ENCODE data around the gene RHEB. TPM values are rescaled to one million over a fixed set of nuclear protein-coding genes. Genes with fewer than 3 reads are reported as not detected.

Gene RHEB
- total RNA-seq, 1 experiment from 2014 or later: 120 TPM

DNA sequence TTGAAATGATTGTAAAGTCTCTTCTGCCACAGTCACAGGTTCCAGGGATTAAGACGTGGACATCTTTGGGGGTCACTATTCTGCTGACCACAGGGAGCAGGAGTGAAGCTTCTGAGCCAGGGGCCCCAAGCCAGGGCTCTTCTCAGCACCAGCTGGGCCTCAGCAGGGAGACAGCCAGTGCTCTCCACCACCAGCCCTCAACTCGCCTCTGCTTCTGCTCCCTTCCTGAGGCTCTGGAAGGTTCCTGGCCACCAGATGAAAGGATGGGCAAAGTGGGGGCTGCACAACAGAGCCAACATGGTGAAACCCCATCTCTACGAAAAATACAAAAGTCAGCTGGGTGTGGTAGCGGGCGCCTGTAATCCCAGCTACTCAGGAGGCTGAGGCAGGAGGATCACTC is 68.5 kb downstream of the RHEB start:
- DNase-seq (ENCODE audit: low read depth): no peak

DNA sequence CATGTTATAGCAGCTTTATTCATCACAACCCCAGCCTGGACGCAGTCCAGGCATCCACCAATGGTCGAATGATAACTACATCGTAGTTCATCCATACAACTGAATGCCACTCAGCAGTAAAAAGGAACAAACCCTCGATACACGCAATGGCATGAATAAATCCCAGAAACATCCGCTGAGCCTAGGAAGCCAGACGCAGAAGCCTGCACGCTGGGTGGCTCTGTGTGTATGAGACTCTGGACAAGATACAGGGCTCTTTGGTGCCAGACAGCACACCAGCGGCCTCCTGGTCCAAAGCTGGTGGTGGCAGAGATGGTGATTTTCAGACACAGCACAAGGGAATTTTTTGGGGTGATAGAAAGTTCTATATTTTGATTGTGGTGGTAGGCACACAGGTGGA is 69.7 kb downstream of the RHEB start:
- DNase-seq (ENCODE audit: low read depth): no peak

- peak; percentile 23 for DNase-seq (ENCODE audit: low read depth)
Observed at GRCh38 chr7:151448261-151449252, 71.1 kb downstream of the RHEB start.

- no peak for DNase-seq (ENCODE audit: low read depth)
Observed at GRCh38 chr7:151447901-151448260, 71.8 kb downstream of the RHEB start.

DNA sequence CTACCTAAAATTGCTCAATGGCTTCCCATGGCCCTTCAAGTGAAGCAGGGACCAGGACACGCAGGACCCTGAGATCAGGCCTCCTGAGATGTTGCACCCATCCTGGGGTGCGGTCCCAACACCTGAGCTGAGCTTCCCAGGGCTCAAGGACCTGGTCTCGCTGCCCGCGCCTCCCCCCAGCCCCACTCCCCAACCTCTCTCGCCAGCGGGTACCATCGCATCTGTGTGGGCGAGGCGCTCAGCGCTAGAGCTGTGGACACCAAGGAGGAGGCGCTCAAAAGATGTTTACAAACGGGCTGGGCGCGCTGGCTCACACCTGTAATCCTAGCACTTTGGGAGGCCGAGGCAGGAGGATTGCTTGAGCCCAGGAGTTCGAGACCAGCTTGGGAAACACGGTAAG is 72.4 kb downstream of the RHEB start:
- no peak for DNase-seq (ENCODE audit: low read depth)

- DNase-seq (ENCODE audit: low read depth): no peak
Observed at GRCh38 chr7:151446412-151446811, 73.3 kb downstream of the RHEB start.

DNA sequence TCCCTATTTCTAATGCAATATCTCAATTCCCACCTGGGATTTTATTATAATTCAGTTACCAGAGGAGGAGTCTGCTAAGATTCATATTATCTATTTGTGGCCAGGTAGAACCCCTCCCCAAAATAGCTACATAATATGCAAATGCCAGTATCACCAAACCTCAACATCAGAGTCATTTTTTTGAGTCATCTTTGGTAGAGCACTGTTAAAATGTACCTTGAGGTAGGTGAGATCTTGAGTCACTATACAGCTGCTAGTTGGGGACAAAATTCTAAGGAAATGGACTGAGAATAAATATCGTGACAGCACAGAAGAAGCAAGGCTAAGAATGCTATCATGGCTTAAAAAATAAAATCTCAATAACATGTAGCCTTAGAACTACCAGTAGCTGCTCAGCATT is 75.1 kb downstream of the RHEB start:
- no peak for DNase-seq (ENCODE audit: low read depth)

GRCh38 chr7:151442776-151443496 is 76.8 kb downstream of the RHEB start:
- DNase-seq (ENCODE audit: low read depth): no peak

DNA sequence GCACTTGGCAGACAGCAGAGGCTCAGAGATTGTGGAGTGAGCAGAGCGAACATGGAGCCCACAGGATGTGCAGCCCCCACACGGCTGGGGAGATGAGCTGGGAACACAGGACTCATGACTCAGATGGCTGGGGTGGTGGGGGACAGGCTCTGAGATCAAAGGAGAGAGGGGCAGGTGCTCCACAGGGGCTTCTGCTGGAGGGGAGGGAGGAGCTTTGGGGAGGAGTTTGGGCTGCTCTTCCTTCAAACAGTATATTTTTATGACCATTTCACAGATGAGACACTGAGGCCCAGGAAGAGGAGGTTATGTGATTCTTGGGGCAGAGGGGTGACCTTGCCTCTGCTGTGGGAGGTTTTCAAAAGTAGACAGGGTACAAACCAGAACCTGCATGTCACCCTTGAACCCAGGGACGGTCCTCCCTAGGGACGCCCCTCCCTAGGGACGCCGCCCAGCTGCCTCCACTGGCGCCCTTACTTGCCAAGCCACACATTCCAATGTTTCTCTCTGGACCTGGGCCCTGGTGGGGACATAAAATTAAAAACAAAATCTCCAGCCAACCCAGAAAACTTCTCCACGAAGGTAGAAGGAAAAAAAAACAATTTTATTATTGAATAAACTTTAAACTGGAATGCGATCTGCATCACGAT is 78.8 kb downstream of the RHEB start:
- DNase-seq (ENCODE audit: low read depth): no peak

DNA sequence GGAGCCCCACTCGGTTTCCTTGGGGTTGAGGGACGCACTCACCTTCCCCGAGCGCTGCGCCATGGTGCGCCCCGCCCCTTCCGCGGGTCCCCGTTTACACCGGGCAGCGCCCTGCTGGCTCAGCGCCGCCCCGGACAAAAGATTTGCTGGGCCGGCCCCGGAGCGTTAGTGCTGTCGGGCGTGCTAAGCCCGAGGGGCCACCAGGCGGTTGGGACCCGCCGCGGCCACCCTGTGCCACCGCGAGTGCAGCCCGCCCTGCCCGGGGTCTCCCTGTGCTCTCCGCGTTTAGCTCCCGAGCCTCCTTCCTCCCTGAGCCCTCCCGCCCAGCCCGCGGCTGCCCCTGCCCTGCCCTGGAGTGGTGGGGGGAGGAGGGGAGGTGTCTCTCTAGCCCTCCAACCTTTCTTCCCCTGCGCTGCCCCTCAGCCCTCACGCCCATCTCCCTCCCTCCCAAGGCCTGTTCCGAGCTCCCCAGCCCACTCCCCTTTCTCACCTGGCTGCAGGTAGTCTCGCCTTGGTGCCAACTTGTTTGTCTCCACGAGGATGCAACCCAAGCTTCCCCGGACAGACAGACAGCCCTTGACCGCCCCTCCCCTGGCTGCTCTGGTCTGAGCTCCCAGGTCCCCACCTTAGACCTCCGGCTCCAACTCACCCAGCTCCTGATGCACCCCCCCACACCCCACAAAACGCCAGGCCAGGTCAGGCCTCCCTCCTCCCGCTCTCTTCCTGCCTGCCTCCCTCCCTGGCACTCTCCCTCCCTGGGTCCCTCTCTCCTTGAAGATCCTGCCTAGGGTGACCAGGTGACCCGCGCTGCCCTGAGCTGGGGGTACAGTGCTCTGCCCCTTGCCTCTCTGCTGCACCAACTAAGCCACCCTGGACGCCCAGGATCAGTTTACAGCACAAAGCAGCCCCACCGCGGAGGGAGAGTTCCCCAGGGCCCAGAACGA is 79.6 kb downstream of the RHEB start, which contains the start of gene CRYGN:
CRYGN (minus strand) TSS at position 287 of the 944 bp plus-strand sequence; CDS start at position 63, 224 bp downstream.
- DNase-seq (ENCODE audit: low read depth): no peak

DNA sequence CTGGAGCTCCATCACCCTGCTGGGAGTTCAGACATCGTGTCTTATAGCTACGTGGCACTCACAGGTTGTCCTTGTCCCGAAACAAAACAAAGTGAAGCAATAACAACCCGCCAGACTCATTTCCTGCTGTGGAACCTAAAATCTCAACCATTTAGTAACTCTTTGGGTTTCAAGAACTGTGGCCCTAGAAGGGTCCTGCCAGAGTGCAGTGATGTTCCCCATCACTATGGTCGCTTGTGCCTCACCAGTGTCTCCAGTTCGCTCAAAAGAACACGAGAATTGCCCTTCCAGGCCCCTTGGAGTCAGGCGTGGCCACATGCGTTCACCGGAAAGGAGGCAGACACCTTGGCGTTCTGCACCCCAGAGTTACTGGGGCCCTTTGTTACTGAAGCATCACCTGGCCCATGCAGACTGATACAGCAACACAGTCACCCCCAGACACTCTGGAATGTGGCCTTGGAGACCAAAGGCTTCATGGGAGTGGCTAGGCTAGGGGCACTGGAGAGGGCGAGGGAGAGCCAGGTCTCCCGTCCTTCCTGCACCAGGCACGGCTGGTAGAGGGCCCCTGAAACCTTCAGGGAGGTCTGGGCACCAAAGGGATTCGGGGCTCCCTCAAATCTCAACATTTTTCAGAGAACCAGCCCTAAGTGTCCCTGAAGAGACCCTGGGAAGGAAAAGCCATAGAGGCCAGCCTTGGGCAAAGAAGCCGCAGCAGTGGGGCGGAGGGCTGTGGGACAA is 80.7 kb downstream of the RHEB start:
- no peak for DNase-seq (ENCODE audit: low read depth)

GRCh38 chr7:151437866-151438516 is 81.7 kb downstream of the RHEB start:
- DNase-seq (ENCODE audit: low read depth): no peak

GRCh38 chr7:151437159-151437553 is 82.5 kb downstream of the RHEB start:
- DNase-seq (ENCODE audit: low read depth): no peak

GRCh38 chr7:151436446-151437158 is 83.1 kb downstream of the RHEB start:
- no peak for DNase-seq (ENCODE audit: low read depth)

GRCh38 chr7:151435971-151436370 is 83.7 kb downstream of the RHEB start:
- no peak for DNase-seq (ENCODE audit: low read depth)

GRCh38 chr7:151435103-151435916 is 84.4 kb downstream of the RHEB start:
- no peak for DNase-seq (ENCODE audit: low read depth)

GRCh38 chr7:151434549-151434948 is 85.1 kb downstream of the RHEB start:
- DNase-seq (ENCODE audit: low read depth): no peak

All from HT1080 (cell line).